ENCODE results near the gene CES3. TPM values are rescaled to one million over a fixed set of nuclear protein-coding genes. Genes with fewer than 3 reads are reported as not detected.

CES3 gene
- total and polyA plus RNA-seq, 9 donors, result 0.45 to 2.3 (median 1.3) TPM

DNA sequence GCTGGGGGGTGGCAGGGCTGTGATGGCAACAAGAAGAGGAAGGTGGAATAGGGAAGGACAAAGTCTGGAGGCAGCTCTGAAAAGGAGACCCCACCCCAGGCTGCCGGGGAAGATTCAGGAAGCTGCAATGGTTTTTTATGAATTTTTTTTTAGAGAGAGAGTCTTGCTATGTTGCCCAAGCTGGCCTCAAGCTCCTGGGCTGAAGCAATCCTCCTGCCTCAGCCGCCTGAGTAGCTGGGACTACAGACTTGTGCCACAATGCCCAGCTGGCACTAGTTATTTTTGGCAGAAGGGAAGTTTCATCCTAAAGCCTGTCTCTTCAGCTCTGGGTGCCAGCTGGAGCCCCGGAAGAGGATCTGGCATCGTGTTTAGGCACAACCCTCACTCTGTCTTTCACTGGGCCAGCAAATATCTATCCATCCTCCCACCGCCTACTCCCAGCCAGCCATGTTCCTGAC is 1.3 kb upstream of the CES3 start:
- TF ChIP-seq EP300 (IDR thresholded peaks at IDR 0.05), result no peak
- no peak for TF ChIP-seq CTCF (IDR thresholded peaks at IDR 0.05)
- TF ChIP-seq POLR2A (IDR thresholded peaks at IDR 0.05), result no peak
- H3K4me1 ChIP-seq (ENCODE audit: insufficient read depth), result no peaks in the 10 kb centered on the region
- H3K27me3 ChIP-seq, result no peaks in the 10 kb centered on the region
- H3K4me3 ChIP-seq, result no peak overlapping the region
- H3K36me3 ChIP-seq, result no peaks in the 10 kb centered on the region
- WGBS, 3 donors, result 46 to 61% (median 60%) methylated on average over 5 of the region's 5 CpGs
- no peak for DNase-seq
- intact Hi-C loops (cut with DNase I), result loop anchor here in 1 of 4 donors (5.0 to 10.0 kb wide), 2 partner anchors 198 to 435 kb away; partner anchors contain the start of genes FBXL8, TPPP3 and TRADD
- no peaks in the 10 kb centered on the region for H3K9me3 ChIP-seq
- no peak overlapping the region for H3K27ac ChIP-seq

GRCh38 chr16:66960270-66960669 is 796 bp upstream of the CES3 start:
- Histone ChIP-seq H3K27me3 (no peaks in the 10 kb centered on the region), H3K36me3 (no peaks in the 10 kb centered on the region), H3K4me3 (no peak overlapping the region), H3K4me1 (ENCODE audit: insufficient read depth) (no peaks in the 10 kb centered on the region), H3K9me3 (no peaks in the 10 kb centered on the region), H3K27ac (no peak overlapping the region)
- no peak for DNase-seq
- no peak for TF ChIP-seq CTCF (IDR thresholded peaks at IDR 0.05)
- intact Hi-C loops (cut with DNase I), result loop anchor here in 1 of 4 donors (5.0 to 10.0 kb wide), 2 partner anchors 197 to 435 kb away; partner anchors contain the start of genes FBXL8, TPPP3 and TRADD
- 73 to 89% (median 78%) methylated on average over 1 of the region's 1 CpG for WGBS, 3 donors

DNA sequence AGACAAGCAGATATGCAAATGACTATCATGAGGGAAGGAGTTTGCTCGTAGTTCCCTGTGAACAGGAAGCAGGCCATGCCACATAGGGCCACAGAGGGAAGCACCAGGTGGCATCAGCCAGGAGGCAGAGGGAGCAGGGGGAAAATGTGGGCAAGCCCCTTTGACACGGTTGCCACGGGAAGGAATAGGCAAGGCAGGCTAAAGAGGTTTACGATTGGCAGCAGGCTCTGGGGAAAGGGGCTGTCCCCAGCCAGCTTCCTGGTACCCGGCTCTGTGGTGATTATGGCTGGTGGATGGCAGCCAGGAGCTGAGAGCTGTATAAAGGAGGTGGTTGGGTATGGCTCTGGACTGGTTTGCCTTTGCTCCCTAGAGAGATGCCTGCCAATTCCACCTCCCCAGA is 848 bp downstream of the CES3 start:
- H3K4me3 ChIP-seq, result no peak overlapping the region
- H3K36me3 ChIP-seq, result no peaks in the 10 kb centered on the region
- TF ChIP-seq POLR2A (IDR thresholded peaks at IDR 0.05) (no peak), CTCF (IDR thresholded peaks at IDR 0.05) (no peak), EP300 (IDR thresholded peaks at IDR 0.05) (no peak)
- no peak overlapping the region for H3K27ac ChIP-seq
- no peaks in the 10 kb centered on the region for H3K4me1 ChIP-seq (ENCODE audit: insufficient read depth)
- 67 to 73% (median 70%) methylated on average over 5 of the region's 5 CpGs for WGBS, 3 donors
- no peak for DNase-seq
- no peaks in the 10 kb centered on the region for H3K27me3 ChIP-seq
- intact Hi-C loops (cut with DNase I), result loop anchor here in 1 of 4 donors (5.0 to 10.0 kb wide), 2 partner anchors 195 to 433 kb away; partner anchors contain the start of genes FBXL8, TPPP3 and TRADD
- no peaks in the 10 kb centered on the region for H3K9me3 ChIP-seq

- intact Hi-C loops (cut with DNase I), result loop anchor here in 1 of 4 donors (5.0 to 10.0 kb wide), 2 partner anchors 193 to 431 kb away; partner anchors contain the start of genes FBXL8, TPPP3 and TRADD
- Histone ChIP-seq H3K27me3 (no peaks in the 10 kb centered on the region), H3K27ac (no peak overlapping the region), H3K9me3 (no peaks in the 10 kb centered on the region), H3K4me1 (ENCODE audit: insufficient read depth) (no peaks in the 10 kb centered on the region), H3K36me3 (no peaks in the 10 kb centered on the region), H3K4me3 (no peak overlapping the region)
- no peak for DNase-seq
- TF ChIP-seq POLR2A (IDR thresholded peaks at IDR 0.05) (no peak), CTCF (IDR thresholded peaks at IDR 0.05) (no peak), EP300 (IDR thresholded peaks at IDR 0.05) (no peak)
- 61 to 71% (median 71%) methylated on average over 6 of the region's 6 CpGs for WGBS, 3 donors
Observed at GRCh38 chr16:66964049-66964448, 3.0 kb downstream of the CES3 start.

Data from ovary (tissue), 9 donors.